Caco-2 (cell line): Measurements from ENCODE around the gene XAB2. TPM values are rescaled to one million over a fixed set of nuclear protein-coding genes. Genes with fewer than 3 reads are reported as not detected.

Experiments
- BruUV-seq: library from RNA; stranded (reverse); fragments of 400-500 nt; replicated peaks from 2 replicates; lab custom pipeline; 2021; lab: Mats Ljungman, UMichigan
- CTCF ChIA-PET: fragments of 300-600 bp; sonication (Branson Sonifier 250); formaldehyde crosslinking; loops from one replicate; lab custom pipeline; 2022; ENCODE audit warnings: antibody characterized with exemption; lab: Charles Lee
- POLR2A ChIA-PET: fragments of 300-600 bp; sonication (Branson Sonifier 250); formaldehyde crosslinking; loops from one replicate; lab custom pipeline; 2022; ENCODE audit warnings: antibody characterized with exemption; lab: Charles Lee
- DNase-seq, 2 experiments: peaks; one replicate each; pipeline versions ENCODE4 v3.0.0 to v3.0.0-alpha.2; 2020 to 2022
- H3K27me3 ChIP-seq: replicated peaks from 2 replicates; pipeline ENCODE4 v1.6.0; 2011; ENCODE audit warnings: low read length; ENCODE audit not compliant: control insufficient read depth, insufficient read depth
- H3K36me3 ChIP-seq: 2 replicates; pipeline ENCODE4 v1.5.1; 2011; ENCODE audit warnings: low read length; ENCODE audit not compliant: control insufficient read depth, insufficient read depth
- H3K4me1 ChIP-seq: fragments of 250-450 bp; sonication (Bioruptor Pico); 2 replicates; pipeline ENCODE4 v1.5.1; 2020; ENCODE audit warnings: mild to moderate bottlenecking
- H3K4me3 ChIP-seq: 2 replicates; pipeline ENCODE4 v1.5.1; 2011; ENCODE audit warnings: low read depth, mild to moderate bottlenecking, control low read depth, low read length
- H3K9me3 ChIP-seq: fragments of 250-450 bp; sonication (Bioruptor Pico); 2 replicates; pipeline ENCODE4 v1.5.1; 2020; ENCODE audit warnings: mild to moderate bottlenecking, moderate library complexity
- H3K27ac Mint-ChIP-seq: one replicate; pipeline ENCODE4 v1.8.0; 2022; ENCODE audit warnings: mixed read lengths; ENCODE audit not compliant: unreplicated experiment
- H3K27me3 Mint-ChIP-seq: one replicate; pipeline ENCODE4 v1.8.0; 2022; ENCODE audit warnings: mixed read lengths; ENCODE audit not compliant: insufficient read depth, unreplicated experiment
- H3K36me3 Mint-ChIP-seq: one replicate; pipeline ENCODE4 v1.8.0; 2022; ENCODE audit warnings: mild to moderate bottlenecking, mixed read lengths; ENCODE audit not compliant: insufficient read depth, unreplicated experiment
- H3K4me1 Mint-ChIP-seq: one replicate; pipeline ENCODE4 v1.8.0; 2022; ENCODE audit warnings: low read depth, mixed read lengths; ENCODE audit not compliant: unreplicated experiment
- H3K4me3 Mint-ChIP-seq: one replicate; pipeline ENCODE4 v1.8.0; 2022; ENCODE audit warnings: mild to moderate bottlenecking, moderate library complexity, mixed read lengths; ENCODE audit not compliant: unreplicated experiment
- H3K9me3 Mint-ChIP-seq: one replicate; pipeline ENCODE4 v1.8.0; 2022; ENCODE audit warnings: mixed read lengths; ENCODE audit not compliant: unreplicated experiment
- intact Hi-C: fragments of 100-400 bp; cut with micrococcal nuclease; formaldehyde crosslinking; loops from one replicate; pipeline ENCODE4 v1.10.0; 2022; ENCODE audit not compliant: unreplicated experiment
- total RNA-seq: library from RNA; stranded (reverse); gene quantifications from 2 replicates; pipeline ENCODE4 v1.2.3, GENCODE V29; 2022
- TF ChIP-seq, protein P1 (sequence below), 2 experiments: fragments of 200-600 bp in 1 of 2; IDR thresholded peaks; 1 replicate in 1 of 2; 2 replicates in 1 of 2; pipeline versions ENCODE4 v1.5.1 to v1.8.0; 2011 to 2022; ENCODE audit warnings: antibody characterized with exemption in 1 of 2, control low read depth in 1 of 2, inconsistent platforms in 1 of 2, low read depth in 1 of 2, low read length in 1 of 2, mild to moderate bottlenecking in 1 of 2, moderate library complexity in 1 of 2; ENCODE audit not compliant: insufficient read depth in 1 of 2, severe bottlenecking in 1 of 2, unreplicated experiment in 1 of 2

XAB2 gene
- total RNA-seq, 1 experiment from 2014 or later: 44.7 TPM

DNA sequence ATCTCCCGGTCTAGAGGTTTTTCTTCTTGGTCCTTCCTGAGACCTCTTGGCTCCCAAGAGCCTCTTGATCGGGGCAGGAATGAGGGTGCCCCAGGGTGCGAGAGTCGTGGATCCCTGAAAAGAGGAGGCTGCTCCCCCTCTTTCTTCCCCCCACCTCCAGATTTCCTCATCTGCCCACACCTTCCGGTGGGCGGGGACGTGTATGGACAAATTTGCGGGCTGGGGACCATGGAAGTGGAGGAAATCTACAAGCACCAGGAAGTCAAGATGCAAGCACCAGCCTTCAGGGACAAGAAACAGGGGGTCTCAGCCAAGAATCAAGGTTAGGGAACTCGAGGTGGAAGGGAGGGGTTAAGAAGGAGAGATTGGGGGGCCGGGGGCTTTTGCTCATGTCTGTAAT is 47.5 kb upstream of the XAB2 start, which contains the start of gene MCEMP1:
TSS of gene MCEMP1 (plus strand) at position 237 of the 400 bp plus-strand sequence. CDS start at position 268, 31 bp downstream.
- H3K4me3 ChIP-seq: no peak within 1 kb of the TSS
- no peak for DNase-seq
- peaks cover 10% of the 10 kb centered on the region; the same call in 1 of the 2 replicates for H3K4me1 ChIP-seq
- POLR2A ChIA-PET: no interaction called here
- TF ChIP-seq, protein P1, sequence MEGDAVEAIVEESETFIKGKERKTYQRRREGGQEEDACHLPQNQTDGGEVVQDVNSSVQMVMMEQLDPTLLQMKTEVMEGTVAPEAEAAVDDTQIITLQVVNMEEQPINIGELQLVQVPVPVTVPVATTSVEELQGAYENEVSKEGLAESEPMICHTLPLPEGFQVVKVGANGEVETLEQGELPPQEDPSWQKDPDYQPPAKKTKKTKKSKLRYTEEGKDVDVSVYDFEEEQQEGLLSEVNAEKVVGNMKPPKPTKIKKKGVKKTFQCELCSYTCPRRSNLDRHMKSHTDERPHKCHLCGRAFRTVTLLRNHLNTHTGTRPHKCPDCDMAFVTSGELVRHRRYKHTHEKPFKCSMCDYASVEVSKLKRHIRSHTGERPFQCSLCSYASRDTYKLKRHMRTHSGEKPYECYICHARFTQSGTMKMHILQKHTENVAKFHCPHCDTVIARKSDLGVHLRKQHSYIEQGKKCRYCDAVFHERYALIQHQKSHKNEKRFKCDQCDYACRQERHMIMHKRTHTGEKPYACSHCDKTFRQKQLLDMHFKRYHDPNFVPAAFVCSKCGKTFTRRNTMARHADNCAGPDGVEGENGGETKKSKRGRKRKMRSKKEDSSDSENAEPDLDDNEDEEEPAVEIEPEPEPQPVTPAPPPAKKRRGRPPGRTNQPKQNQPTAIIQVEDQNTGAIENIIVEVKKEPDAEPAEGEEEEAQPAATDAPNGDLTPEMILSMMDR (IDR thresholded peaks at IDR 0.05; ENCODE audit: insufficient read depth in 1 of 2, low read depth in 1 of 2, low read length in 1 of 2, severe bottlenecking in 1 of 2, unreplicated experiment in 1 of 2): no peak
- CTCF ChIA-PET: interaction anchor here (1.5 kb wide), 1 partner anchor 109 kb away, joined by 3 read pairs; no protein-coding TSS in a partner anchor
- Mint-ChIP-seq H3K36me3 (peaks cover 12% of the 10 kb centered on the region), H3K27me3 (peaks cover 3% of the 10 kb centered on the region), H3K9me3 (peaks cover 10% of the 10 kb centered on the region), H3K4me3 (no peak within 1 kb of the TSS), H3K4me1 (no peaks in the 10 kb centered on the region), H3K27ac (no peak within 1 kb of the TSS)
- BruUV-seq: no TSS peak
- H3K27me3 ChIP-seq: no peaks in the 10 kb centered on the region
- no peaks in the 10 kb centered on the region for H3K9me3 ChIP-seq
- intact Hi-C loops: no loop called here
- H3K36me3 ChIP-seq: no peaks in the 10 kb centered on the region

DNA sequence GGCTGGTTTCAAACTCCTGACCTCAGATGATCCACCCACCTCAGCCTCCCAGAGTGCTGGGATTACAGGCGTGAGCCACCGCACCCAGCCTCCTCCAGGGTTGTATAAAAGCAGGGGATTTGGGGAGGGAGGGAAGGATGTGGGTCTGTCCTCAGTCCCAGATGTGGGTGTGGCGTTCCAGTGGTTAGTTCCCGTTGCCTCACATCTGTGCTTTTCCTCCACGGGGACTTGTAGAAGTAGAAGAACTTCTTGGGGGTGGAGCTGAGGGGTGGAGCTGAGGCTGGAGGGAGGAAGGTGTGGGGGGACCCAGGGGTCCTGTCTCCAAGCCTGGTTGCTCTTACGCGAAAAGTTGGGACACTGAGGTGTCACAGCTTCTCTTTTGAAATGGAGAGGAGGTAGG is 47.0 kb upstream of the XAB2 start:
- H3K36me3 Mint-ChIP-seq: peaks cover 12% of the 10 kb centered on the region
- no peaks in the 10 kb centered on the region for H3K4me1 Mint-ChIP-seq
- no peak overlapping the region for H3K4me3 Mint-ChIP-seq
- Histone ChIP-seq H3K36me3 (no peaks in the 10 kb centered on the region), H3K4me1 (peaks cover 5% of the 10 kb centered on the region; the same call in 1 of the 2 replicates), H3K27me3 (no peaks in the 10 kb centered on the region), H3K9me3 (no peaks in the 10 kb centered on the region), H3K4me3 (no peak overlapping the region)
- intact Hi-C loops: no loop called here
- no peak overlapping the region for H3K27ac Mint-ChIP-seq
- BruUV-seq: no TSS peak
- DNase-seq: no peak
- H3K9me3 Mint-ChIP-seq: peaks cover 10% of the 10 kb centered on the region
- H3K27me3 Mint-ChIP-seq: peaks cover 3% of the 10 kb centered on the region
- ChIA-PET POLR2A (interaction anchor here (0.6 kb wide), 1 partner anchor 108 kb away, joined by 8 read pairs; no protein-coding TSS in a partner anchor), CTCF (interaction anchor here (1.5 kb wide), 1 partner anchor 108 kb away, joined by 3 read pairs; no protein-coding TSS in a partner anchor)
- TF ChIP-seq, protein P1 (IDR thresholded peaks at IDR 0.05; ENCODE audit: insufficient read depth in 1 of 2, low read depth in 1 of 2, low read length in 1 of 2, severe bottlenecking in 1 of 2, unreplicated experiment in 1 of 2): no peak

DNA sequence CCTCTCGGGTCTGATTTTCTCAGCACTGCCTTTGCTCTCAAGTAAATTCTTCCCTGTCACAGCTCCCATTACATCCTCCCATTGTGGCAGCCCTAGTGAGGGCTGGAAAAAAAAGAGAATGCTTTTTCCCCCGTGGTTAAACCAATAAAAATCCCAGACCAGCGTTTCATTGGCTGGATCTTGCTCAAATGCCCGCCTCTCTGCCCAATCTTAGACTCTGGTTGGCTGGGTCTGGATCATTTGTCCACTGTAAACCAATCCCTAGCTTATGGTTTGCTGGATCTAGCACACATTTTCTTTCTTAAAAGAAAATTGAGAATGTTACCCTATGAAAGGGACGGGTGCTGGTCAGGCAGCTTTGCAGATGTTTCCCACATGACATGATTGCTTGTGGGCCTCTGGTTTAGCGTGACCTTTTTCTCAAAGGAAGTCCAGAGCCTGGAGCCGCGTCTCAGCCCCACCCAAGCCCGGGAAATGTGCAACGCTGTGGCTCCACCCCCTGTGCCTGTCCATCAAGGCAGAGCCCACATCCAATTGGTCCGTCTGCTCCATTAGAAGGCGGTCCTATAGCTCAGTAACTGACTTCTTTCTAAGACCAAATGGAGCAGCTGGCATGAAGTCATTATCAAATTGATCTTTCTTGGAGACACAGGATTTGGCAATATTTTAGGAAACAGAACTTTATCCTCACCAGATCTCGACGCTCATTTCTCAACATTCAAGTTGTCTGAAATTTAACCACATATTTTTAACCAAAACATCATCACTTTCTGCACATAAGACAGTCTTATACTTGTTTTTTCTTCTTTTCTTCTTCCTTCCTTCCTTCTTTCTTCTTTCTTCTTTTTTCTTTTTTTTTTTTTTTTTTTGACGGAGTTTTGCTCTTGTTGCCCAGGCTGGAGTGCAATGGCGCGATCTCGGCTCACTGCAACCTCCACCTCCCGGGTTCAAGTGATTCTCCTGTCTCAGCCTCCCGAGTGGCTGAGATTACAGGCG is 45.0 kb upstream of the XAB2 start:
- Mint-ChIP-seq H3K27me3 (peaks cover 6% of the 10 kb centered on the region), H3K36me3 (peaks cover 16% of the 10 kb centered on the region), H3K27ac (no peak overlapping the region), H3K4me3 (no peak overlapping the region), H3K4me1 (no peaks in the 10 kb centered on the region), H3K9me3 (peaks cover 10% of the 10 kb centered on the region)
- no peak overlapping the region for H3K4me3 ChIP-seq
- no TSS peak for BruUV-seq
- DNase-seq: peak; percentile 59 to 68
- intact Hi-C loops: no loop called here
- H3K9me3 ChIP-seq: no peaks in the 10 kb centered on the region
- TF ChIP-seq, protein P1 (IDR thresholded peaks at IDR 0.05; ENCODE audit: insufficient read depth in 1 of 2, low read depth in 1 of 2, low read length in 1 of 2, severe bottlenecking in 1 of 2, unreplicated experiment in 1 of 2): no peak
- no peaks in the 10 kb centered on the region for H3K36me3 ChIP-seq
- POLR2A ChIA-PET: interaction anchor here (0.5 kb wide), 1 partner anchor 223 kb away, joined by 3 read pairs; no protein-coding TSS in a partner anchor
- H3K27me3 ChIP-seq: no peaks in the 10 kb centered on the region
- CTCF ChIA-PET: interaction anchor here (0.8 to 1.2 kb wide), 2 partner anchors 17 to 106 kb away, joined by 5 to 7 read pairs; no protein-coding TSS in a partner anchor
- no peaks in the 10 kb centered on the region for H3K4me1 ChIP-seq
